HCT116 (cell line): ENCODE results near the gene FAXDC2. TPM values are rescaled to one million over a fixed set of nuclear protein-coding genes. Genes with fewer than 3 reads are reported as not detected.

Source experiments
- ATAC-seq: fragments of 200-7000 bp; cut with Tn5 transposase; 2 replicates; pipeline ENCODE4 v1.9.1; 2020; ENCODE audit warnings: mild to moderate bottlenecking, moderate library complexity
- BruUV-seq: library from RNA; stranded (reverse); fragments of 400-500 nt; replicated peaks from 2 replicates; lab custom pipeline; 2021; lab: Mats Ljungman, UMichigan
- CTCF ChIA-PET: fragments of 300-600 bp; sonication (Branson Sonifier 250); formaldehyde crosslinking; loops from one replicate; lab custom pipeline; 2021; ENCODE audit warnings: antibody characterized with exemption; lab: Charles Lee
- POLR2A ChIA-PET: fragments of 300-600, 350-600 bp; sonication (Branson Sonifier 250); formaldehyde crosslinking; loops from one replicate; lab custom pipeline; 2021; ENCODE audit warnings: antibody characterized with exemption; lab: Charles Lee
- RAD21 ChIA-PET, 2 experiments: fragments of 300-600 bp; sonication (Branson Sonifier 250); formaldehyde crosslinking; loops; one replicate each; lab custom pipeline; 2023; ENCODE audit warnings: low total read pairs in 2 of 2; ENCODE audit not compliant: uncharacterized antibody in 2 of 2, unreplicated experiment in 2 of 2, low non-redundant PET in 1 of 2; lab: Charles Lee
- DNase-seq: peaks from one replicate; pipeline ENCODE4 v3.0.0-alpha.2; 2010; ENCODE audit warnings: low read depth, low spot score
- H2AFZ ChIP-seq: fragments of 200-600 bp; shearing (Covaris generic), sonication (generic); 2 replicates; pipeline ENCODE4 v1.6.1; 2017; ENCODE audit warnings: low read depth, mixed run types, mixed read lengths, antibody characterized with exemption, low read length; ENCODE audit not compliant: poor library complexity, severe bottlenecking
- H3K27ac ChIP-seq: 2 replicates; pipeline ENCODE4 v1.5.1; 2012; ENCODE audit warnings: low read depth, low read length
- H3K27me3 ChIP-seq: fragments of 200-600 bp; sonication (generic); 2 replicates; pipeline ENCODE4 v1.6.1; 2016; ENCODE audit warnings: mixed run types, low read length, mixed read lengths; ENCODE audit not compliant: insufficient read depth
- H3K36me3 ChIP-seq, 2 experiments: fragments of 200-500 bp in 1 of 2; fragments of 200-600 bp in 1 of 2; sonication (Bioruptor generic) in 1 of 2; sonication (generic) in 1 of 2; 2 replicates each; pipeline versions ENCODE4 v1.5.1 to v1.6.1; 2014 to 2016; ENCODE audit warnings: low read length in 2 of 2, inconsistent platforms in 1 of 2, mixed read lengths in 1 of 2, mixed run types in 1 of 2; ENCODE audit not compliant: insufficient read depth in 2 of 2, control insufficient read depth in 1 of 2
- H3K4me1 ChIP-seq, 2 experiments: fragments of 200-600 bp in 1 of 2; sonication (generic) in 1 of 2; 2 replicates each; pipeline versions ENCODE4 v1.5.1 to v1.6.1; 2012 to 2017; ENCODE audit warnings: low read length in 2 of 2, inconsistent platforms in 1 of 2, mild to moderate bottlenecking in 1 of 2, mixed read lengths in 1 of 2, mixed run types in 1 of 2, moderate library complexity in 1 of 2; ENCODE audit not compliant: insufficient read depth in 2 of 2, control insufficient read depth in 1 of 2
- H3K4me2 ChIP-seq: fragments of 200-600 bp; sonication (generic); 2 replicates; pipeline ENCODE4 v1.6.1; 2017; ENCODE audit warnings: mixed run types, low read length, mixed read lengths
- H3K4me3 ChIP-seq, 2 experiments: fragments of 200-600 bp in 1 of 2; sonication (generic) in 1 of 2; replicated peaks in 1 of 2; 2 replicates each; pipeline ENCODE4 v1.5.1; 2011 to 2016; ENCODE audit warnings: low read length in 2 of 2, control low read depth in 1 of 2, low read depth in 1 of 2, mild to moderate bottlenecking in 1 of 2, mixed read lengths in 1 of 2, mixed run types in 1 of 2
- H3K79me2 ChIP-seq: fragments of 200-600 bp; sonication (generic); 2 replicates; pipeline ENCODE4 v1.6.1; 2017; ENCODE audit warnings: mild to moderate bottlenecking, mixed run types, low read length, moderate library complexity, mixed read lengths; ENCODE audit not compliant: insufficient read depth
- H3K9ac ChIP-seq: fragments of 200-600 bp; sonication (generic); 2 replicates; pipeline ENCODE4 v1.6.1; 2016; ENCODE audit warnings: low read length, mixed read lengths
- H3K9me2 ChIP-seq: fragments of 200-600 bp; sonication (generic), shearing (Covaris generic); 2 replicates; pipeline ENCODE4 v1.6.1; 2017; ENCODE audit warnings: mixed run types, mild to moderate bottlenecking, moderate library complexity; ENCODE audit not compliant: insufficient read depth
- H3K9me3 ChIP-seq, 2 experiments: fragments of 200-500 bp in 1 of 2; fragments of 200-600 bp in 1 of 2; sonication (Bioruptor generic) in 1 of 2; sonication (generic) in 1 of 2; 2 replicates each; pipeline ENCODE4 v1.6.1; 2014 to 2017; ENCODE audit warnings: low read length in 2 of 2, mixed read lengths in 2 of 2, inconsistent platforms in 1 of 2, low read depth in 1 of 2, mild to moderate bottlenecking in 1 of 2, mixed run types in 1 of 2, moderate library complexity in 1 of 2; ENCODE audit not compliant: control insufficient read depth in 1 of 2, insufficient read depth in 1 of 2
- H4K20me1 ChIP-seq: fragments of 200-600 bp; sonication (generic), shearing (Covaris generic); 2 replicates; pipeline ENCODE4 v1.6.1; 2017; ENCODE audit warnings: mixed run types, mild to moderate bottlenecking, moderate library complexity; ENCODE audit not compliant: insufficient read depth
- CBX3 ChIP-seq: IDR thresholded peaks from 2 replicates; pipeline ENCODE4 v1.6.1; 2012; ENCODE audit warnings: low read depth
- EGR1 ChIP-seq: IDR thresholded peaks from 2 replicates; pipeline ENCODE4 v1.6.1; 2012; ENCODE audit warnings: low read depth
- EZH2 ChIP-seq: fragments of 200-600 bp; sonication (generic); IDR thresholded peaks from 2 replicates; pipeline ENCODE4 v1.6.1; 2017; ENCODE audit warnings: antibody characterized with exemption, mixed run types
- EZH2phosphoT487 ChIP-seq: fragments of 200-600 bp; IDR thresholded peaks from 2 replicates; pipeline ENCODE4 v1.6.1; 2018; ENCODE audit warnings: antibody characterized with exemption, borderline replicate concordance
- JUND ChIP-seq: IDR thresholded peaks from 2 replicates; pipeline ENCODE4 v1.6.1; 2012
- POLR2A ChIP-seq: IDR thresholded peaks from 2 replicates; pipeline ENCODE4 v1.7.0; 2011; ENCODE audit warnings: borderline replicate concordance; ENCODE audit not compliant: insufficient read depth, insufficient read length; ENCODE audit errors: extremely low read depth
- POLR2AphosphoS5 ChIP-seq: IDR thresholded peaks from 2 replicates; pipeline ENCODE4 v1.6.1; 2011; ENCODE audit warnings: mild to moderate bottlenecking, low read depth, low read length, moderate library complexity
- RAD21 ChIP-seq: IDR thresholded peaks from 2 replicates; pipeline ENCODE4 v1.6.1; 2012; ENCODE audit warnings: low read depth, mild to moderate bottlenecking
- SIN3A ChIP-seq: IDR thresholded peaks from 2 replicates; pipeline ENCODE4 v1.6.1; 2012; ENCODE audit warnings: low read depth
- SP1 ChIP-seq: IDR thresholded peaks from 2 replicates; pipeline ENCODE4 v1.6.1; 2012; ENCODE audit warnings: low read depth
- SRF ChIP-seq: IDR thresholded peaks from 2 replicates; pipeline ENCODE4 v1.6.1; 2012; ENCODE audit warnings: low read depth
- TCF7L2 ChIP-seq: IDR thresholded peaks from 2 replicates; pipeline ENCODE4 v1.7.0; 2011; ENCODE audit warnings: borderline replicate concordance, inconsistent platforms; ENCODE audit not compliant: insufficient read depth, insufficient read length; ENCODE audit errors: extremely low read depth
- YY1 ChIP-seq: IDR thresholded peaks from 2 replicates; pipeline ENCODE4 v1.6.1; 2011; ENCODE audit warnings: low read length, low read depth, moderate library complexity, mild to moderate bottlenecking; ENCODE audit not compliant: insufficient replicate concordance; ENCODE audit errors: extremely low read depth
- intact Hi-C: fragments of 100-400 bp; cut with micrococcal nuclease; formaldehyde crosslinking; loops from 2 replicates; pipeline ENCODE4 v1.10.0; 2022
- total RNA-seq: library from RNA; stranded (reverse); gene quantifications from one replicate; pipeline ENCODE4 v1.2.1, GENCODE V29; 2021; ENCODE audit not compliant: unreplicated experiment
- TF ChIP-seq, protein P1 (sequence below): IDR thresholded peaks from 2 replicates; pipeline ENCODE4 v1.6.1; 2011; ENCODE audit warnings: mild to moderate bottlenecking, low read length, moderate library complexity; ENCODE audit not compliant: insufficient replicate concordance; ENCODE audit errors: extremely low read depth
- TF ChIP-seq, protein P2 (sequence below): IDR thresholded peaks from 2 replicates; pipeline ENCODE4 v1.6.1; 2012; ENCODE audit warnings: low read depth
- TF ChIP-seq, protein P3 (sequence below): IDR thresholded peaks from 2 replicates; pipeline ENCODE4 v1.6.1; 2012
- TF ChIP-seq, protein P4 (sequence below): IDR thresholded peaks from 2 replicates; pipeline ENCODE4 v1.6.1; 2012

The FAXDC2 gene
- total RNA-seq, 1 experiment from 2014 or later, result 0.22 TPM

DNA sequence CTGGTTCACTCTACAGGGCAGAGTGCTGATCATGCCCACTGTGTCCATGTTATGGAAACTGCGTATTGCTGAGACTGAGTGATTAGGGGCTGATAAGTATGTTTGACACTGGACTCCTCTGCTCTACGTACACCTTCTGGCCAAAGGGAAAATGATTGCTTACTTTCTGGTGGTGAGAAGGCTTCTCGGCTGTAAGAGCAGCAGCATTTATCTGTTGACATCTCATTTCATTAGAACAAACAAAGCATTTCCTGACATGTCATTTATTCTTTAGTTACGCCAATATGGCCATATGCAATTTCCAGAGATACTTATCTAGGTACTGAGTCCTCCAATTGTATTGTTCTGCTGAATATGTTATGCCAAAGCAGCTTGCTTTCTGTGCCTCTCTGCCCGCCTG lies 5.6 kb downstream of the FAXDC2 start (continued):
- TF ChIP-seq, protein P1, sequence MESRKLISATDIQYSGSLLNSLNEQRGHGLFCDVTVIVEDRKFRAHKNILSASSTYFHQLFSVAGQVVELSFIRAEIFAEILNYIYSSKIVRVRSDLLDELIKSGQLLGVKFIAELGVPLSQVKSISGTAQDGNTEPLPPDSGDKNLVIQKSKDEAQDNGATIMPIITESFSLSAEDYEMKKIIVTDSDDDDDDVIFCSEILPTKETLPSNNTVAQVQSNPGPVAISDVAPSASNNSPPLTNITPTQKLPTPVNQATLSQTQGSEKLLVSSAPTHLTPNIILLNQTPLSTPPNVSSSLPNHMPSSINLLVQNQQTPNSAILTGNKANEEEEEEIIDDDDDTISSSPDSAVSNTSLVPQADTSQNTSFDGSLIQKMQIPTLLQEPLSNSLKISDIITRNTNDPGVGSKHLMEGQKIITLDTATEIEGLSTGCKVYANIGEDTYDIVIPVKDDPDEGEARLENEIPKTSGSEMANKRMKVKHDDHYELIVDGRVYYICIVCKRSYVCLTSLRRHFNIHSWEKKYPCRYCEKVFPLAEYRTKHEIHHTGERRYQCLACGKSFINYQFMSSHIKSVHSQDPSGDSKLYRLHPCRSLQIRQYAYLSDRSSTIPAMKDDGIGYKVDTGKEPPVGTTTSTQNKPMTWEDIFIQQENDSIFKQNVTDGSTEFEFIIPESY, result no peak
- no peak for TF ChIP-seq SP1
- TF ChIP-seq YY1, result no peak
- no peak for TF ChIP-seq POLR2AphosphoS5
- TF ChIP-seq CBX3, result no peak
- no peak for TF ChIP-seq POLR2A
- TF ChIP-seq TCF7L2, result no peak
- TF ChIP-seq, all 23 proteins: peak for 0

DNA sequence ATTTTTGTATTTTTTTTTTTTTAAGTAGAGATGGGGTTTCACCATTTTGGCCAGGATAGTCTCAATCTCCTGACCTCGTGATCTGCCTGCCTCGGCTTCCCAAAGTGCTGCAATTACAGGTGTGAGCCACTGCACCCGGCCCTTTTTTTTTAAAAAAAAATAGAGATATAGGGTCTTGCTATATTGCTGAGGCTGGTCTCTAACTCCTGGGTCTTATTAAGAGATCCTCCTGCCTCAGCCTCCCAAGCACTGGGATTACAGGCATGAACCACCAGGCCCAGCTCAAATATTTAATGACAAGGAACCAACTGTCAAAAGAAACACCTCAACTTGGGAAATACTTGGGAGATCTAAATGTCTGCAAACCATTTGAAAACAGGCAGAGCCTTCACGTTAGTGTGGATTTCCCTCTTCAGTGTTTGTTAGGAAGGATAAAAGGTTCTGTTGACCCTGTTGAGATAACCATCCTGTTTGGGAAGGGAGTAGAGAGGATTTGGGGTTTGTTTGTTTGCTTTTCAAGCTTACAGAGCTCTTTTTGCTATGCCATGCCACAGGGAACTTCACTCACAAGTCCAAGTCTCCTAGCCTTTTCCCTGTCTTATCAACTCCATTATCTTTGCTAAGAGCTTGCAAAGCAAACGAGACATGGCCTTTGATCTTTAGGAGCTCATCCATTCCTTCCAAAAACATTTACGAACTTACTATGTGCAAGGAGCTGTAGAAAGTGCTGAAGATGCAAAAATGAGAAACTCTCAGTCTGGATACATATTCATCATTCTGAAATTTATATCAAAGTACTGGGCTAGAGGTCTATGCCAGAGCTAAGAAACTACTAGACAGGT lies 7.5 kb downstream of the FAXDC2 start:
- no peak overlapping the region for H3K4me3 ChIP-seq
- BruUV-seq, result no TSS peak
- ChIA-PET RAD21 (no interaction called here), CTCF (no interaction called here), POLR2A (no interaction called here)
- no peaks in the 10 kb centered on the region for H4K20me1 ChIP-seq
- no peak overlapping the region for H3K9ac ChIP-seq
- no peak overlapping the region for H2AFZ ChIP-seq
- no peaks in the 10 kb centered on the region for H3K27me3 ChIP-seq
- ATAC-seq, result no peak
- no peak overlapping the region for H3K27ac ChIP-seq
- H3K9me2 ChIP-seq, result no peaks in the 10 kb centered on the region
- no peaks in the 10 kb centered on the region; a peak in 1 of 4 replicates for H3K4me1 ChIP-seq
- no peaks in the 10 kb centered on the region for H3K79me2 ChIP-seq
- H3K9me3 ChIP-seq, result no peaks in the 10 kb centered on the region
- intact Hi-C loops, result no loop called here
- no peak for DNase-seq
- no peak overlapping the region for H3K4me2 ChIP-seq
- H3K36me3 ChIP-seq, result no peaks in the 10 kb centered on the region
- TF ChIP-seq EZH2 (no peak), SIN3A (no peak), POLR2A (no peak), EZH2phosphoT487 (no peak), EGR1 (no peak), RAD21 (no peak), TCF7L2 (no peak), JUND (no peak), SRF (no peak)
- TF ChIP-seq, protein P2, sequence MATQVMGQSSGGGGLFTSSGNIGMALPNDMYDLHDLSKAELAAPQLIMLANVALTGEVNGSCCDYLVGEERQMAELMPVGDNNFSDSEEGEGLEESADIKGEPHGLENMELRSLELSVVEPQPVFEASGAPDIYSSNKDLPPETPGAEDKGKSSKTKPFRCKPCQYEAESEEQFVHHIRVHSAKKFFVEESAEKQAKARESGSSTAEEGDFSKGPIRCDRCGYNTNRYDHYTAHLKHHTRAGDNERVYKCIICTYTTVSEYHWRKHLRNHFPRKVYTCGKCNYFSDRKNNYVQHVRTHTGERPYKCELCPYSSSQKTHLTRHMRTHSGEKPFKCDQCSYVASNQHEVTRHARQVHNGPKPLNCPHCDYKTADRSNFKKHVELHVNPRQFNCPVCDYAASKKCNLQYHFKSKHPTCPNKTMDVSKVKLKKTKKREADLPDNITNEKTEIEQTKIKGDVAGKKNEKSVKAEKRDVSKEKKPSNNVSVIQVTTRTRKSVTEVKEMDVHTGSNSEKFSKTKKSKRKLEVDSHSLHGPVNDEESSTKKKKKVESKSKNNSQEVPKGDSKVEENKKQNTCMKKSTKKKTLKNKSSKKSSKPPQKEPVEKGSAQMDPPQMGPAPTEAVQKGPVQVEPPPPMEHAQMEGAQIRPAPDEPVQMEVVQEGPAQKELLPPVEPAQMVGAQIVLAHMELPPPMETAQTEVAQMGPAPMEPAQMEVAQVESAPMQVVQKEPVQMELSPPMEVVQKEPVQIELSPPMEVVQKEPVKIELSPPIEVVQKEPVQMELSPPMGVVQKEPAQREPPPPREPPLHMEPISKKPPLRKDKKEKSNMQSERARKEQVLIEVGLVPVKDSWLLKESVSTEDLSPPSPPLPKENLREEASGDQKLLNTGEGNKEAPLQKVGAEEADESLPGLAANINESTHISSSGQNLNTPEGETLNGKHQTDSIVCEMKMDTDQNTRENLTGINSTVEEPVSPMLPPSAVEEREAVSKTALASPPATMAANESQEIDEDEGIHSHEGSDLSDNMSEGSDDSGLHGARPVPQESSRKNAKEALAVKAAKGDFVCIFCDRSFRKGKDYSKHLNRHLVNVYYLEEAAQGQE, result no peak
- TF ChIP-seq, protein P3, sequence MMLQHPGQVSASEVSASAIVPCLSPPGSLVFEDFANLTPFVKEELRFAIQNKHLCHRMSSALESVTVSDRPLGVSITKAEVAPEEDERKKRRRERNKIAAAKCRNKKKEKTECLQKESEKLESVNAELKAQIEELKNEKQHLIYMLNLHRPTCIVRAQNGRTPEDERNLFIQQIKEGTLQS, result no peak
- TF ChIP-seq, protein P4, sequence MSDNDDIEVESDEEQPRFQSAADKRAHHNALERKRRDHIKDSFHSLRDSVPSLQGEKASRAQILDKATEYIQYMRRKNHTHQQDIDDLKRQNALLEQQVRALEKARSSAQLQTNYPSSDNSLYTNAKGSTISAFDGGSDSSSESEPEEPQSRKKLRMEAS, result no peak
